Endothelial cell of umbilical vein (primary cell): ENCODE results near the gene APCDD1L. TPM values are rescaled to one million over a fixed set of nuclear protein-coding genes. Genes with fewer than 3 reads are reported as not detected.
A peak's percentile ranks its signal among the peaks of the same experiment; 100 is the strongest.

Experiments used
- BruUV-seq: library from RNA; stranded (reverse); fragments of 400-500 nt; replicated peaks from 2 replicates; lab custom pipeline; 2021; lab: Mats Ljungman, UMichigan
- CTCF ChIA-PET: fragments of 300-600, 350-600 bp; sonication (Branson Sonifier 250); formaldehyde crosslinking; loops from one replicate; lab custom pipeline; 2021; ENCODE audit warnings: antibody characterized with exemption, inconsistent platforms; lab: Charles Lee
- POLR2A ChIA-PET: fragments of 300-600, 350-600 bp; sonication (Branson Sonifier 250); formaldehyde crosslinking; loops from one replicate; lab custom pipeline; 2021; ENCODE audit warnings: antibody characterized with exemption, inconsistent platforms; lab: Charles Lee
- DNase-seq: peaks from one replicate; pipeline ENCODE4 v3.0.0-alpha.2; 2011; ENCODE audit warnings: low read depth, low spot score
- FAIRE-seq: peaks from 2 replicates; lab custom pipeline; 2011; peaks lifted over from hg19 to GRCh38; lab: Jason Lieb, UNC
- H2AFZ ChIP-seq: 2 replicates; pipeline ENCODE4 v1.6.0; 2012; ENCODE audit warnings: low read depth, low read length, control low read depth, inconsistent platforms
- H3K27ac ChIP-seq: 2 replicates; pipeline ENCODE4 v1.5.1; 2011; ENCODE audit warnings: low read depth, mild to moderate bottlenecking, control low read depth, low read length, moderate library complexity; ENCODE audit not compliant: insufficient read depth
- H3K27me3 ChIP-seq, 2 experiments: 2 replicates each; pipeline versions ENCODE4 v1.6.0 to v1.6.1; 2011; ENCODE audit warnings: low read length in 2 of 2, mixed read lengths in 1 of 2; ENCODE audit not compliant: control insufficient read depth in 2 of 2, insufficient read depth in 2 of 2
- H3K36me3 ChIP-seq, 2 experiments: 2 replicates in 1 of 2; 3 replicates in 1 of 2; pipeline ENCODE4 v1.5.1; 2011; ENCODE audit warnings: low read length in 2 of 2, mild to moderate bottlenecking in 1 of 2, moderate library complexity in 1 of 2; ENCODE audit not compliant: control insufficient read depth in 2 of 2, insufficient read depth in 2 of 2; ENCODE audit errors: extremely low read depth in 1 of 2
- H3K4me1 ChIP-seq: 3 replicates; pipeline ENCODE4 v1.5.1; 2011; ENCODE audit warnings: mild to moderate bottlenecking, low read length; ENCODE audit not compliant: control insufficient read depth, insufficient read depth; ENCODE audit errors: extremely low read depth
- H3K4me2 ChIP-seq: 2 replicates; pipeline ENCODE4 v1.6.1; 2011; ENCODE audit warnings: low read length, control low read depth, mixed read lengths; ENCODE audit not compliant: insufficient read depth
- H3K4me3 ChIP-seq, 3 experiments: fragments of 200-600 bp in 1 of 3; sonication (generic), shearing (Covaris generic) in 1 of 3; replicated peaks in 1 of 3; 2 replicates each; pipeline ENCODE4 v1.5.1; 2011 to 2016; ENCODE audit warnings: control low read depth in 3 of 3, low read length in 3 of 3, mild to moderate bottlenecking in 2 of 3, inconsistent platforms in 1 of 3, low read depth in 1 of 3, moderate library complexity in 1 of 3; ENCODE audit not compliant: insufficient read depth in 1 of 3
- H3K79me2 ChIP-seq: 2 replicates; pipeline ENCODE4 v1.6.0; 2012; ENCODE audit warnings: low read length, inconsistent platforms; ENCODE audit not compliant: control insufficient read depth, insufficient read depth
- H3K9ac ChIP-seq: replicated peaks from 2 replicates; pipeline ENCODE3; 2011; ENCODE audit warnings: low read length, control low read depth; ENCODE audit not compliant: insufficient read depth; ENCODE audit errors: extremely low read depth
- H3K9me1 ChIP-seq: replicated peaks from 3 replicates; pipeline ENCODE4 v1.6.0; 2011; ENCODE audit warnings: mild to moderate bottlenecking, low read length; ENCODE audit not compliant: control insufficient read depth, insufficient read depth; ENCODE audit errors: extremely low read depth
- H3K9me3 ChIP-seq: replicated peaks from 2 replicates; pipeline ENCODE4 v1.5.1; 2012; ENCODE audit warnings: low read length, inconsistent platforms; ENCODE audit not compliant: control insufficient read depth, insufficient read depth
- H4K20me1 ChIP-seq: replicated peaks from 2 replicates; pipeline ENCODE3; 2011; ENCODE audit warnings: mild to moderate bottlenecking, low read length; ENCODE audit not compliant: control insufficient read depth, insufficient read depth; ENCODE audit errors: extremely low read depth
- FOS ChIP-seq: IDR thresholded peaks from 2 replicates; pipeline ENCODE4 v1.6.1; 2011; ENCODE audit warnings: mild to moderate bottlenecking, low read length, moderate library complexity, borderline replicate concordance; ENCODE audit not compliant: insufficient read depth
- GATA2 ChIP-seq: IDR thresholded peaks from 2 replicates; pipeline ENCODE4 v1.7.0; 2011; ENCODE audit warnings: low read depth, mild to moderate bottlenecking, moderate library complexity, mixed read lengths, low read length; ENCODE audit not compliant: insufficient read length, insufficient read depth
- MYC ChIP-seq: IDR thresholded peaks from one replicate; pipeline ENCODE4 v1.6.1; 2011; ENCODE audit warnings: mild to moderate bottlenecking, low read depth, low read length
- POLR2AphosphoS5 ChIP-seq: IDR thresholded peaks from 2 replicates; pipeline ENCODE4 v1.6.1; 2012; ENCODE audit warnings: low read depth, mild to moderate bottlenecking, control low read depth, low read length, moderate library complexity; ENCODE audit not compliant: insufficient read depth
- dilution Hi-C: fragments of 300-500 bp; cut with MboI; formaldehyde crosslinking; loops from one replicate; pipeline ENCODE4 v1.15.0; 2019; ENCODE audit warnings: low sequenced_read_pairs; ENCODE audit not compliant: extremely low pct_ligation_motif_present
- intact Hi-C: fragments of 100-400 bp; cut with micrococcal nuclease; formaldehyde crosslinking; loops from one replicate; pipeline ENCODE4 v1.10.0; 2022
- polyA plus RNA-seq, 4 experiments: library from polyadenylated mRNA; depleted of rRNA in 3 of 4; stranded (reverse) in 3 of 4; unstranded in 1 of 4; fragments of >200 nt; gene quantifications; 2 replicates each; pipeline versions ENCODE4 v1.2.1 to v1.2.3, GENCODE V29; 2011 to 2012; ENCODE audit warnings: missing spikeins in 1 of 4
- total RNA-seq: library from RNA; stranded (reverse); gene quantifications from 2 replicates; pipeline ENCODE4 v1.2.3, GENCODE V29; 2021

The APCDD1L gene
- total and polyA plus RNA-seq, 2 donors (not counting 3 experiments of a cell fraction or from before 2014, with no cell fraction given): 0.17 to 1.4 TPM

- peak overlapping the region; percentile 2 for H3K27ac ChIP-seq
- ChIA-PET POLR2A (no interaction called here), CTCF (interaction anchor here (0.6 to 1.6 kb wide), 8 partner anchors 9 to 500 kb away, joined by 3 to 6 read pairs (median 4); no protein-coding TSS in a partner anchor)
- H3K4me3 ChIP-seq: no peak overlapping the region
- TF ChIP-seq MYC (no peak), POLR2AphosphoS5 (peak; percentile 54), GATA2 (peak; percentile 91), FOS (peak; percentile 27)
- intact Hi-C loops: loop anchor here (5.0 kb wide), 2 partner anchors 52 to 102 kb away; partner anchors contain the start of gene STX16
- H3K9me3 ChIP-seq: no peaks in the 10 kb centered on the region
- peak overlapping the region; percentile 46 for H3K4me2 ChIP-seq
- H3K36me3 ChIP-seq: no peaks in the 10 kb centered on the region
- FAIRE-seq (peak; percentile 79), DNase-seq (peak; percentile 86)
- H3K9ac ChIP-seq: no peak overlapping the region
- no peaks in the 10 kb centered on the region for H3K79me2 ChIP-seq
- dilution Hi-C loops: no loop called here
- no TSS peak for BruUV-seq
- H3K9me1 ChIP-seq: no peaks in the 10 kb centered on the region
- no peaks in the 10 kb centered on the region for H3K27me3 ChIP-seq
- peak overlapping the region; percentile 48 for H2AFZ ChIP-seq
- no peaks in the 10 kb centered on the region for H4K20me1 ChIP-seq
- H3K4me1 ChIP-seq: peaks cover 39% of the 10 kb centered on the region
These were observed 35.3 kb upstream of the APCDD1L start for GRCh38 chr20:58550275-58551059.
